Measurements from ENCODE around the gene VAV3. TPM values are rescaled to one million over a fixed set of nuclear protein-coding genes. Genes with fewer than 3 reads are reported as not detected.

The VAV3 gene
- polyA plus RNA-seq, 1 of the 3 experiments (the other 2 are of a cell fraction), result not detected

GRCh38 chr1:107525961-107526360 is 439.0 kb downstream of the VAV3 start:
- TF ChIP-seq MEF2A (IDR thresholded peaks at IDR 0.05; ENCODE audit: borderline replicate concordance, low read depth) (no peak), GABPA (IDR thresholded peaks at IDR 0.05; ENCODE audit: low read depth) (no peak), NFIC (IDR thresholded peaks at IDR 0.05; ENCODE audit: borderline replicate concordance) (no peak), POLR2AphosphoS5 (IDR thresholded peaks at IDR 0.05; ENCODE audit: low read depth, low read length) (no peak), FOSL2 (IDR thresholded peaks at IDR 0.05; ENCODE audit: borderline replicate concordance, low read depth) (no peak), RXRA (IDR thresholded peaks at IDR 0.05; ENCODE audit: borderline replicate concordance, low read depth) (no peak), GATA2 (CRISPR knock-in tag; IDR thresholded peaks at IDR 0.05) (no peak), MAX (IDR thresholded peaks at IDR 0.05; ENCODE audit: low read depth) (no peak), SMC3 (IDR thresholded peaks at IDR 0.05; ENCODE audit: low read depth, low read length) (no peak), FOXJ3 (CRISPR knock-in tag; IDR thresholded peaks at IDR 0.05) (no peak), FOXM1 (IDR thresholded peaks at IDR 0.05; ENCODE audit: low read depth) (no peak), EZH2phosphoT487 (IDR thresholded peaks at IDR 0.05; ENCODE audit: borderline replicate concordance, low read depth) (no peak), CHD2 (IDR thresholded peaks at IDR 0.05; ENCODE audit: low read length, partially characterized antibody) (no peak), SIN3A (IDR thresholded peaks at IDR 0.05; ENCODE audit: borderline replicate concordance, low read depth, low read length) (no peak), TCF12 (IDR thresholded peaks at IDR 0.05) (no peak)
- TF ChIP-seq, protein P1, sequence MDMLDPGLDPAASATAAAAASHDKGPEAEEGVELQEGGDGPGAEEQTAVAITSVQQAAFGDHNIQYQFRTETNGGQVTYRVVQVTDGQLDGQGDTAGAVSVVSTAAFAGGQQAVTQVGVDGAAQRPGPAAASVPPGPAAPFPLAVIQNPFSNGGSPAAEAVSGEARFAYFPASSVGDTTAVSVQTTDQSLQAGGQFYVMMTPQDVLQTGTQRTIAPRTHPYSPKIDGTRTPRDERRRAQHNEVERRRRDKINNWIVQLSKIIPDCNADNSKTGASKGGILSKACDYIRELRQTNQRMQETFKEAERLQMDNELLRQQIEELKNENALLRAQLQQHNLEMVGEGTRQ (IDR thresholded peaks at IDR 0.05; ENCODE audit: borderline replicate concordance, low read depth, low read length), result no peak
- TF ChIP-seq, protein P2, sequence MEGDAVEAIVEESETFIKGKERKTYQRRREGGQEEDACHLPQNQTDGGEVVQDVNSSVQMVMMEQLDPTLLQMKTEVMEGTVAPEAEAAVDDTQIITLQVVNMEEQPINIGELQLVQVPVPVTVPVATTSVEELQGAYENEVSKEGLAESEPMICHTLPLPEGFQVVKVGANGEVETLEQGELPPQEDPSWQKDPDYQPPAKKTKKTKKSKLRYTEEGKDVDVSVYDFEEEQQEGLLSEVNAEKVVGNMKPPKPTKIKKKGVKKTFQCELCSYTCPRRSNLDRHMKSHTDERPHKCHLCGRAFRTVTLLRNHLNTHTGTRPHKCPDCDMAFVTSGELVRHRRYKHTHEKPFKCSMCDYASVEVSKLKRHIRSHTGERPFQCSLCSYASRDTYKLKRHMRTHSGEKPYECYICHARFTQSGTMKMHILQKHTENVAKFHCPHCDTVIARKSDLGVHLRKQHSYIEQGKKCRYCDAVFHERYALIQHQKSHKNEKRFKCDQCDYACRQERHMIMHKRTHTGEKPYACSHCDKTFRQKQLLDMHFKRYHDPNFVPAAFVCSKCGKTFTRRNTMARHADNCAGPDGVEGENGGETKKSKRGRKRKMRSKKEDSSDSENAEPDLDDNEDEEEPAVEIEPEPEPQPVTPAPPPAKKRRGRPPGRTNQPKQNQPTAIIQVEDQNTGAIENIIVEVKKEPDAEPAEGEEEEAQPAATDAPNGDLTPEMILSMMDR (IDR thresholded peaks at IDR 0.05), result no peak
- Histone ChIP-seq H4K20me1 (ENCODE audit: insufficient read depth) (no peaks in the 10 kb centered on the region), H3K27me3 (ENCODE audit: insufficient read depth) (no peaks in the 10 kb centered on the region), H3K36me3 (replicated peaks in 1 of 2; ENCODE audit: control insufficient read depth in 1 of 2, insufficient read depth in 2 of 2, low read length in 1 of 2) (no peaks in the 10 kb centered on the region), H3K9ac (no peak overlapping the region), H3K9me3 (no peaks in the 10 kb centered on the region), H3K9me2 (no peaks in the 10 kb centered on the region), H2AFZ (ENCODE audit: low read depth) (no peak overlapping the region), H3F3A (replicated peaks; ENCODE audit: insufficient read depth) (no peaks in the 10 kb centered on the region), H3K4me1 (ENCODE audit: control insufficient read depth in 1 of 2, insufficient read depth in 2 of 2, low read depth in 1 of 2, low read length in 1 of 2) (no peaks in the 10 kb centered on the region), H3K4me2 (no peak overlapping the region), H3K79me2 (ENCODE audit: insufficient read depth) (no peaks in the 10 kb centered on the region), H3K27ac (ENCODE audit: low read depth in 2 of 2, low read length in 1 of 2) (no peak overlapping the region), H3K4me3 (ENCODE audit: low read depth in 2 of 2, low read length in 1 of 2) (no peak overlapping the region)
- WGBS (ENCODE audit: low lambda C conversion rate), result 57% methylated on average over 2 of the region's 2 CpGs
- CTCF ChIA-PET, result interaction anchor here (0.9 to 5.0 kb wide), 4 partner anchors 15 to 227 kb away, joined by 3 to 36 read pairs (median 5); no protein-coding TSS in a partner anchor
- no peak for DNase-seq
- POLR2A ChIA-PET, result no interaction called here
